NCI-H2171 treated with DMSO at 0.1 percent for 48 hours (cell line): ENCODE data around the gene DNAJB2.
A peak's percentile ranks its signal among the peaks of the same experiment; 100 is the strongest.

Source experiments
- DNase-seq: peaks from one replicate; lab custom pipeline; 2025; lab: John Stamatoyannopoulos, UW

The DNAJB2 gene

GRCh38 chr2:219279151-219279915 is at the start of gene DNAJB2:
Gene DNAJB2 (plus strand): TSS chr2:219279366. CDS start chr2:219279834, 468 bp downstream.
- DNase-seq = peak; percentile 98

- DNase-seq = peak; percentile 63
Measured at GRCh38 chr2:219230059-219230540, 49.1 kb upstream of the DNAJB2 start.

GRCh38 chr2:219234331-219234730 is 44.8 kb upstream of the DNAJB2 start:
- no peak for DNase-seq

- no peak for DNase-seq
Measured at GRCh38 chr2:219243291-219243761, 35.8 kb upstream of the DNAJB2 start.

- no peak for DNase-seq
Measured at GRCh38 chr2:219244789-219245147, 34.4 kb upstream of the DNAJB2 start.

GRCh38 chr2:219245148-219245898 is 33.8 kb upstream of the DNAJB2 start, which contains the start of the genes GLB1L and STK16:
Gene GLB1L (minus strand): TSS chr2:219245444. CDS start chr2:219243573, 1,871 bp downstream.
Gene STK16 (plus strand): TSS chr2:219245479. CDS start chr2:219246000, 521 bp downstream.
- DNase-seq = peak; percentile 74

GRCh38 chr2:219245899-219246230 is 33.3 kb upstream of the DNAJB2 start:
- DNase-seq = no peak

GRCh38 chr2:219246559-219246958 is 32.6 kb upstream of the DNAJB2 start:
- DNase-seq = no peak

- no peak for DNase-seq
Measured at GRCh38 chr2:219247678-219248642, 31.2 kb upstream of the DNAJB2 start.

GRCh38 chr2:219248845-219249202 is 30.3 kb upstream of the DNAJB2 start:
- DNase-seq = no peak

- peak; percentile 96 for DNase-seq
Measured at GRCh38 chr2:219249203-219249980, 29.8 kb upstream of the DNAJB2 start.

GRCh38 chr2:219250049-219250781 is 29.0 kb upstream of the DNAJB2 start:
- DNase-seq = no peak

- DNase-seq = no peak
Measured at GRCh38 chr2:219251656-219252055, 27.5 kb upstream of the DNAJB2 start.

- DNase-seq = no peak
Measured at GRCh38 chr2:219252084-219252483, 27.1 kb upstream of the DNAJB2 start.

- DNase-seq = peak; percentile 58
Measured at GRCh38 chr2:219252570-219252899, 26.6 kb upstream of the DNAJB2 start.

- peak; percentile 68 for DNase-seq
Measured at GRCh38 chr2:219252900-219253752, 26.0 kb upstream of the DNAJB2 start, which contains the start of gene TUBA4B. Gene TUBA4B (plus strand): TSS chr2:219253243. CDS start chr2:219253408, 165 bp downstream.

GRCh38 chr2:219253753-219254589 is 25.2 kb upstream of the DNAJB2 start, which contains the start of gene TUBA4A:
Gene TUBA4A (minus strand): TSS chr2:219253918. CDS start chr2:219253858, 60 bp downstream.
- peak; percentile 73 for DNase-seq

- no peak for DNase-seq
Measured at GRCh38 chr2:219254590-219255201, 24.5 kb upstream of the DNAJB2 start.
